SK-N-SH (cell line): ENCODE measurements around the gene RHOBTB1. TPM values are rescaled to one million over a fixed set of nuclear protein-coding genes. Genes with fewer than 3 reads are reported as not detected.

ENCODE experiments used
- CTCF ChIA-PET: fragments of 300-600, 350-600 bp; formaldehyde crosslinking; extraction: SDS; loops from one replicate; lab custom pipeline; 2021; lab: Yijun Ruan, JAX
- POLR2A ChIA-PET: fragments of 350-600 bp; sonication (Branson Sonifier 250); formaldehyde crosslinking; extraction: SDS; loops from one replicate; lab custom pipeline; 2020; ENCODE audit warnings: antibody characterized with exemption, inconsistent platforms; lab: Yijun Ruan, JAX
- DNase-seq: peaks from one replicate; pipeline ENCODE4 v3.0.0; 2012
- H2AFZ ChIP-seq: fragments of 200-600 bp; sonication (generic); 2 replicates; pipeline ENCODE4 v1.8.1; 2016; ENCODE audit warnings: antibody characterized with exemption, mild to moderate bottlenecking, low read depth
- H3F3A ChIP-seq: fragments of 200-600 bp; sonication (generic); replicated peaks from 2 replicates; pipeline ENCODE3; 2016; ENCODE audit warnings: antibody characterized with exemption, mild to moderate bottlenecking; ENCODE audit not compliant: insufficient read depth
- H3K27ac ChIP-seq, 2 experiments: fragments of 200-500 bp in 1 of 2; fragments of 200-600 bp in 1 of 2; sonication (Bioruptor generic) in 1 of 2; sonication (generic), shearing (Covaris generic) in 1 of 2; 2 replicates each; pipeline versions ENCODE4 v1.5.1 to v1.6.1; 2014 to 2016; ENCODE audit warnings: low read depth in 2 of 2, inconsistent platforms in 1 of 2, low read length in 1 of 2, mild to moderate bottlenecking in 1 of 2, mixed read lengths in 1 of 2
- H3K27me3 ChIP-seq: fragments of 200-600 bp; sonication (generic), shearing (Covaris generic); 2 replicates; pipeline ENCODE4 v1.6.1; 2016; ENCODE audit warnings: mixed run types; ENCODE audit not compliant: insufficient read depth
- H3K36me3 ChIP-seq, 2 experiments: fragments of 200-500 bp in 1 of 2; fragments of 200-600 bp in 1 of 2; sonication (Bioruptor generic) in 1 of 2; sonication (generic) in 1 of 2; replicated peaks in 1 of 2; 2 replicates each; pipeline versions ENCODE3 to v1.5.1; 2014 to 2016; ENCODE audit warnings: low read length in 1 of 2, mild to moderate bottlenecking in 1 of 2; ENCODE audit not compliant: insufficient read depth in 2 of 2, control insufficient read depth in 1 of 2
- H3K4me1 ChIP-seq, 2 experiments: fragments of 200-500 bp in 1 of 2; fragments of 200-600 bp in 1 of 2; sonication (Bioruptor generic) in 1 of 2; sonication (generic), shearing (Covaris generic) in 1 of 2; 2 replicates each; pipeline versions ENCODE4 v1.5.1 to v1.6.1; 2014 to 2016; ENCODE audit warnings: low read depth in 1 of 2, low read length in 1 of 2, mixed run types in 1 of 2; ENCODE audit not compliant: insufficient read depth in 2 of 2, control insufficient read depth in 1 of 2
- H3K4me2 ChIP-seq: fragments of 200-600 bp; sonication (generic), shearing (Covaris generic); 2 replicates; pipeline ENCODE4 v1.6.1; 2017; ENCODE audit warnings: mixed run types
- H3K4me3 ChIP-seq, 2 experiments: fragments of 200-500 bp in 1 of 2; fragments of 200-600 bp in 1 of 2; sonication (Bioruptor generic) in 1 of 2; sonication (generic), shearing (Covaris generic) in 1 of 2; 2 replicates each; pipeline versions ENCODE4 v1.5.1 to v1.8.1; 2014 to 2016; ENCODE audit warnings: low read depth in 2 of 2, inconsistent platforms in 1 of 2, low read length in 1 of 2, mild to moderate bottlenecking in 1 of 2, mixed read lengths in 1 of 2, moderate library complexity in 1 of 2
- H3K79me2 ChIP-seq: fragments of 200-600 bp; sonication (generic); 2 replicates; pipeline ENCODE4 v1.8.1; 2017; ENCODE audit warnings: mild to moderate bottlenecking; ENCODE audit not compliant: insufficient read depth
- H3K9ac ChIP-seq: fragments of 200-600 bp; sonication (generic); 2 replicates; pipeline ENCODE4 v1.6.1; 2017; ENCODE audit warnings: mixed run types
- H3K9me2 ChIP-seq: fragments of 200-600 bp; sonication (generic); 2 replicates; pipeline ENCODE4 v1.6.1; 2017; ENCODE audit warnings: mixed run types
- H3K9me3 ChIP-seq: fragments of 200-600 bp; sonication (generic); 2 replicates; pipeline ENCODE4 v1.6.1; 2017; ENCODE audit warnings: mixed run types, mild to moderate bottlenecking, moderate library complexity
- H4K20me1 ChIP-seq: fragments of 200-600 bp; sonication (generic); 2 replicates; pipeline ENCODE4 v1.6.1; 2017; ENCODE audit warnings: mild to moderate bottlenecking, mixed run types; ENCODE audit not compliant: insufficient read depth
- CHD2 ChIP-seq: fragments of 150-350 bp; IDR thresholded peaks from 2 replicates; pipeline ENCODE4 v1.6.1; 2018; ENCODE audit warnings: low read length; ENCODE audit not compliant: partially characterized antibody
- EP300 ChIP-seq, 2 experiments: IDR thresholded peaks; 2 replicates each; pipeline versions ENCODE4 v1.4.0 to v1.6.1; 2012; ENCODE audit warnings: borderline replicate concordance in 1 of 2, low read depth in 1 of 2, low read length in 1 of 2
- EZH2phosphoT487 ChIP-seq: fragments of 200-600 bp; sonication (generic); IDR thresholded peaks from 2 replicates; pipeline ENCODE4 v1.6.1; 2017; ENCODE audit warnings: low read depth, mixed run types, mild to moderate bottlenecking, antibody characterized with exemption, moderate library complexity, borderline replicate concordance
- FOXJ3 ChIP-seq: sonication (generic); formaldehyde crosslinking; IDR thresholded peaks from 2 replicates; pipeline ENCODE4 v1.5.1; 2020; ENCODE audit warnings: mild to moderate bottlenecking, missing genetic modification reagents
- FOXM1 ChIP-seq: IDR thresholded peaks from 2 replicates; pipeline ENCODE4 v1.4.0; 2012; ENCODE audit warnings: low read depth, mild to moderate bottlenecking
- JUND ChIP-seq: IDR thresholded peaks from 2 replicates; pipeline ENCODE4 v1.4.0; 2012
- MXI1 ChIP-seq: IDR thresholded peaks from 2 replicates; pipeline ENCODE4 v1.6.1; 2012; ENCODE audit warnings: mild to moderate bottlenecking, low read depth, low read length, improper control_type of control experiment
- NRF1 ChIP-seq: IDR thresholded peaks from 2 replicates; pipeline ENCODE4 v1.6.1; 2012; ENCODE audit warnings: low read depth, mild to moderate bottlenecking, low read length
- RFX5 ChIP-seq: IDR thresholded peaks from 2 replicates; pipeline ENCODE4 v1.6.1; 2012; ENCODE audit warnings: mild to moderate bottlenecking, improper control_type of control experiment, low read length
- SMC3 ChIP-seq: IDR thresholded peaks from 2 replicates; pipeline ENCODE4 v1.6.1; 2012; ENCODE audit warnings: low read depth, low read length, improper control_type of control experiment
- TCF12 ChIP-seq: IDR thresholded peaks from 2 replicates; pipeline ENCODE4 v1.4.0; 2012
- TEAD4 ChIP-seq: IDR thresholded peaks from 2 replicates; pipeline ENCODE4 v1.4.0; 2012; ENCODE audit warnings: mild to moderate bottlenecking, borderline replicate concordance; ENCODE audit not compliant: insufficient read depth
- WGBS: methylation state at CpG from one replicate; pipeline ENCODE4 v1.1.6; 2017; ENCODE audit warnings: low lambda C conversion rate; 5-methylcytosine and 5-hydroxymethylcytosine counted together
- polyA plus RNA-seq, 3 experiments: library from polyadenylated mRNA; depleted of rRNA; stranded (reverse); fragments of >200 nt; gene quantifications; 2 replicates each; pipeline ENCODE4 v1.2.3, GENCODE V29; 2012
- TF ChIP-seq, protein P1 (sequence below): fragments of 150-350 bp; IDR thresholded peaks from 2 replicates; pipeline ENCODE4 v1.6.1; 2016; ENCODE audit warnings: mild to moderate bottlenecking, low read depth, low read length
- TF ChIP-seq, protein P2 (sequence below): IDR thresholded peaks from 2 replicates; pipeline ENCODE4 v1.4.0; 2012; ENCODE audit warnings: low read depth
- TF ChIP-seq, protein P3 (sequence below): IDR thresholded peaks from 2 replicates; pipeline ENCODE4 v1.6.1; 2012; ENCODE audit warnings: mild to moderate bottlenecking, low read depth, low read length, moderate library complexity

RHOBTB1 gene
- polyA plus RNA-seq, 1 of the 3 experiments (the other 2 are of a cell fraction) = 10.5 TPM

DNA sequence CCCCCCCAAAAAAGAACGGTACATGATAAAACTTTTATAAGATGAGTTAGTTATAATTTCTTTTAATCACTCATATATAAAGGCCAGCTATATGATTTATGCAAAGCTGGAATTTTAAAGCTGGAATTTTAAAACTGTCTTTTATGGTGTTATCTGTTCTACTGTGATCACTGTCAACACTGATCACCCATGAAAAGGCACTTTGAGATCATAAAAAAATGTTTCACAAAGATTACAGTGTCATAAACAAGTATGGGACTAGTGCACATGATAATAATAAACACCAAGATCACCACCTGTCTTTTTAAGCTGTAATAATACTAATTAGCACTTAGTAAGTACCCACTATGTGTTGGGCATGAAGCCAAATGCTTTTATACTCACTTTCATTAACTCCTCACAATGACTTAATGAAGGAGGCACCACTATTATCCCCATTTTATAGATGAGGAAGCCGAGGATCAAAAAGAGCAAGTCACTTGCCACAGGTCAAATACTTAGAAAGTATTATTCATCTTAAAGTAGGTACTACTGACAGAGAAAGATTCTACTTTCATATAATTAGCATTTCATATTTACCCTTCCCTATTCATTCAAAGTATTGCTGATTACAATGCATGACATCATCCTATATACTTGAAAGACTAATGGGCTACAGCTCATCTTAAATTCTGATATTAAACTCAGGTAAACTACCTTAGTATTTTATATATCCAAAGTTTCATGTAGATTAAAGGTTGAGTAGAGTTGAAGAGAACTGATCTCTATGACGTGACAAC is 8.3 kb upstream of the RHOBTB1 start:
- Histone ChIP-seq H3K36me3 (no peaks in the 10 kb centered on the region), H3K79me2 (no peaks in the 10 kb centered on the region), H4K20me1 (no peaks in the 10 kb centered on the region), H3K4me1 (peaks cover 5 to 7% of the 10 kb centered on the region in 2 experiments), H3K4me3 (no peak overlapping the region), H3F3A (peaks cover 8% of the 10 kb centered on the region), H3K9me2 (no peaks in the 10 kb centered on the region), H3K9ac (no peak overlapping the region), H2AFZ (no peak overlapping the region), H3K4me2 (no peak overlapping the region), H3K9me3 (no peaks in the 10 kb centered on the region), H3K27me3 (no peaks in the 10 kb centered on the region), H3K27ac (no peak overlapping the region)
- ChIA-PET CTCF (interaction anchor here (0.8 to 1.5 kb wide), 2 partner anchors 11 to 20 kb away, joined by 3 to 7 read pairs; no protein-coding TSS in a partner anchor), POLR2A (no interaction called here)
- WGBS = 93% methylated on average over 3 of the region's 3 CpGs
- no peak for DNase-seq
- TF ChIP-seq FOXM1 = no peak
- no peak for TF ChIP-seq EZH2phosphoT487
- TF ChIP-seq, protein P1, sequence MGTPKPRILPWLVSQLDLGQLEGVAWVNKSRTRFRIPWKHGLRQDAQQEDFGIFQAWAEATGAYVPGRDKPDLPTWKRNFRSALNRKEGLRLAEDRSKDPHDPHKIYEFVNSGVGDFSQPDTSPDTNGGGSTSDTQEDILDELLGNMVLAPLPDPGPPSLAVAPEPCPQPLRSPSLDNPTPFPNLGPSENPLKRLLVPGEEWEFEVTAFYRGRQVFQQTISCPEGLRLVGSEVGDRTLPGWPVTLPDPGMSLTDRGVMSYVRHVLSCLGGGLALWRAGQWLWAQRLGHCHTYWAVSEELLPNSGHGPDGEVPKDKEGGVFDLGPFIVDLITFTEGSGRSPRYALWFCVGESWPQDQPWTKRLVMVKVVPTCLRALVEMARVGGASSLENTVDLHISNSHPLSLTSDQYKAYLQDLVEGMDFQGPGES = no peak
- TF ChIP-seq CHD2 = no peak
- TF ChIP-seq JUND = no peak
- TF ChIP-seq RFX5 = no peak
- TF ChIP-seq TCF12 = no peak
- no peak for TF ChIP-seq EP300 (IDR thresholded peaks at IDR 0.05; ENCODE audit: borderline replicate concordance in 1 of 2, low read depth in 1 of 2, low read length in 1 of 2)
- no peak for TF ChIP-seq MXI1
- TF ChIP-seq, protein P2, sequence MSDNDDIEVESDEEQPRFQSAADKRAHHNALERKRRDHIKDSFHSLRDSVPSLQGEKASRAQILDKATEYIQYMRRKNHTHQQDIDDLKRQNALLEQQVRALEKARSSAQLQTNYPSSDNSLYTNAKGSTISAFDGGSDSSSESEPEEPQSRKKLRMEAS = no peak
- TF ChIP-seq FOXJ3 (CRISPR knock-in tag) = no peak
- no peak for TF ChIP-seq TEAD4
- TF ChIP-seq, protein P3, sequence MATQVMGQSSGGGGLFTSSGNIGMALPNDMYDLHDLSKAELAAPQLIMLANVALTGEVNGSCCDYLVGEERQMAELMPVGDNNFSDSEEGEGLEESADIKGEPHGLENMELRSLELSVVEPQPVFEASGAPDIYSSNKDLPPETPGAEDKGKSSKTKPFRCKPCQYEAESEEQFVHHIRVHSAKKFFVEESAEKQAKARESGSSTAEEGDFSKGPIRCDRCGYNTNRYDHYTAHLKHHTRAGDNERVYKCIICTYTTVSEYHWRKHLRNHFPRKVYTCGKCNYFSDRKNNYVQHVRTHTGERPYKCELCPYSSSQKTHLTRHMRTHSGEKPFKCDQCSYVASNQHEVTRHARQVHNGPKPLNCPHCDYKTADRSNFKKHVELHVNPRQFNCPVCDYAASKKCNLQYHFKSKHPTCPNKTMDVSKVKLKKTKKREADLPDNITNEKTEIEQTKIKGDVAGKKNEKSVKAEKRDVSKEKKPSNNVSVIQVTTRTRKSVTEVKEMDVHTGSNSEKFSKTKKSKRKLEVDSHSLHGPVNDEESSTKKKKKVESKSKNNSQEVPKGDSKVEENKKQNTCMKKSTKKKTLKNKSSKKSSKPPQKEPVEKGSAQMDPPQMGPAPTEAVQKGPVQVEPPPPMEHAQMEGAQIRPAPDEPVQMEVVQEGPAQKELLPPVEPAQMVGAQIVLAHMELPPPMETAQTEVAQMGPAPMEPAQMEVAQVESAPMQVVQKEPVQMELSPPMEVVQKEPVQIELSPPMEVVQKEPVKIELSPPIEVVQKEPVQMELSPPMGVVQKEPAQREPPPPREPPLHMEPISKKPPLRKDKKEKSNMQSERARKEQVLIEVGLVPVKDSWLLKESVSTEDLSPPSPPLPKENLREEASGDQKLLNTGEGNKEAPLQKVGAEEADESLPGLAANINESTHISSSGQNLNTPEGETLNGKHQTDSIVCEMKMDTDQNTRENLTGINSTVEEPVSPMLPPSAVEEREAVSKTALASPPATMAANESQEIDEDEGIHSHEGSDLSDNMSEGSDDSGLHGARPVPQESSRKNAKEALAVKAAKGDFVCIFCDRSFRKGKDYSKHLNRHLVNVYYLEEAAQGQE = no peak
- no peak for TF ChIP-seq NRF1
- no peak for TF ChIP-seq SMC3
